ENCODE measurements around the gene PRCP.
"Not testable (repeated sequence)": the region's sequence is repeated elsewhere in the genome, so short reads cannot be mapped to it uniquely, and the experiment has no call there.

PRCP gene

DNA sequence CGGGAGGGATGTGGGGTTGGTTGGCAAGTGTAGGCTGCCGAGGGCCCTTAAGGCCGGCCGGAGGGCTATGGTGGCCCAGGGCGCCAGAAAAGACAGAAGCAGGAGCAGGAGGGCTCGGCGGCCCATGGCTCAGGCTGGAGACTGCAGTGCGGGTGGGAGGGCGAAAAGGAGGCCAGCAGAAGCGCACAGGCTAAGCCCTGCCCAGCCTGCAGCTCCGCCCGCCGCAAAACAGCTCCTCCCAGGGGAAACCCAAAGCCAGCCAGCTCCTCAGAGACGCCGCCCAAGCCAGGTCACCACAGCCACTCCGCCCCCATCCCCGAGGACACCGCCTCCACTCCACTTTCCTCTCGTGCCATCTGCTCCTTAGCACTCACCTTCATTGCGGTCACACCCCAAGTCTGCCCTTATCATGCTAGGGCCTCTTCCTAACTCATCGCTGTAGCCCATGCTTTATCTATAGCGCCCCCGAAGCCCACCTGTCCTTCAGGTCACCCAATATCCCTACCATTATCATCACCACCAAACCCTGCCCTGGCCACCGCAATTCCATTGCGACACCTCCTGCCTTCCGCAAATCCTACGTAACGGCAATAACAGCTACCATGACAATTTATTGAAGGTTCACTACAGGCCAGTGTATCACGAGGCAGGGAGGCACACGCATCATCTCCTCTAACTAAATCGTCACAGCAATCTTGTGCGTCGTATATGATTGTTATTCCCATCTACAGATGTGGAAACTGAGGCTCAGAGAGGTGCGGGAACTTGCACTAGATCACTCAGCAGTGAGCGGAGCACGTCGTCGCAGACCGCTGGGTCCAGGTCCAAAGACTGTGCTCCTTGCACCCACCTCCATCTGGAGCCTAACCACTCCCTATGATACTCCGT lies at the start of gene PRCP:
Gene PRCP (minus strand): TSS at position 154 of the 888 bp plus-strand sequence. CDS start 28 bp downstream, at position 126.
- peak; percentile 84 for DNase-seq (ENCODE audit: low read depth)

DNA sequence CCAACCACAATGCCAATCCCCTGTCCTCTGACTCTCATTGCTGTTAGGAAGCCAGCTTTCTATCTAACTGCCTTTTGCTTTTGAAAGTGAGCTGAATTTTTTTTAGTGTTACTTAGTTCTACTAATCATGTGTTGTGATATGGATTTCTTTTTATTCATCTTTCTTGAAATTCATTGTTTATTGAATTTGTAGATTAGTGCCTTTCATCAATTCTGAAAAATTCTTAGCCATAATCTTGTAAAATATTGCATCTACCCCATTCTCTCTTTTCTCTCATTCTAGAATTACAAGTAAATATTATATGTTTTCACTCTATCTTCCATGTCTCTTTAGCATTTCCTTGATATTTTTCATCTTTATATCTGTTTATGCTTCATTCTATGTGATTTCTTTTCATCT lies 49.1 kb upstream of the PRCP start:
- no peak for DNase-seq (ENCODE audit: low read depth)

DNA sequence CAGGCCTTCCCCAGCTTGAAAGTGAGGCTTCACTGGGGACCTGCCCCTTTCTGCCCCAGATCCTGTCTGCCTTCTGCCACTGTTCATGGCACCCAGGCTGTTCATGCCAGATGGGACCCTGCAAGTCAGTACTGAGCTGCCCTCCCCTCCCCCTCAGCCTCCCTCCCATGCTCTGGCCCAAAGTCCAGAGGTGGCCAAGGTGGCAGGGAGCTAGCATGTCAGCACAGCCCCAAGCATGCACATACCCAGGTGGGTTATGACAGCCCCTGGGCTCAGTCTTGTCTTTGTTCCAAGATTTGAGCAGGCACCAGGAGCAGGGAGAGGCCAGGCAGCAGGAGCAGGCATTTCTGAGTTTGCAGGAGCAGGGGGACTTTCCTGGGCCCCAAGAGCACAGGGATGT lies 45.5 kb upstream of the PRCP start:
- DNase-seq (ENCODE audit: low read depth), result no peak

DNA sequence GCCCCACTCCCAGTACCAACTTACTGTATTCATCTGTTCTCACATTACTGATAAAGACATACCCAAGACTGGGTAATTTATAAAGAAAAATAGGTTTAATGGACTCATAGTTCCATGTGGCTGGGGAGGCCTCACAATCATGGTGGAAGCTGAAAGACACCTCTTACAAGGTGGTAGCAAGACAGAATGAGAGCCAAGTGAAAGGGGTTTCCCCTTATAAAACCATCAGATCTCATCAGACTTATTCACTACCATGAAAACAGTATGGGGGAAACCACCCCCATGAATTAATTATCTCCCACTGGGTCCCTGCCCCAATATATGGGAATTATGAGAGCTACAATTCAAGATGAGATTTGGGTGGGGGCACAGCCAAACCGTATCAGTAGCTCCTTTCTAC lies 44.8 kb upstream of the PRCP start:
- DNase-seq (ENCODE audit: low read depth), result not testable (repeated sequence)

DNA sequence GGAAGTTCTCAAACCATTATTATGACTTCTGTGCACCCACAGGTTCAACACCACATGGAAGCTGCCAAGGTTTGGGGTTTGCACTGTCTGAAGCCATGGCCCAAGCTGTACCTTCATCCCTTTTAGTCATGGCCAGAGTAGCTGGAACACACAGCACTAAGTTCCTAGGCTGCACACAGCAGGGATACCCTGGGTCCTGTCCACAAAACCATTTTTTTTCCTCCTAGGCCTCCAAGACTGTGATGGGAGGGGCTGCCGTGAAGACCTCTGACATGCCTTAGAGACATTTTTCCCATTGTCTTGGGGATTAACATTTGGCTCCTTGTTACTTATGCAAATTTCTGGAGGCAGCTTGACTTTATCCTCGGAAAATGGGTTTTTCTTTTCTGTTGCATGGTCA lies 44.0 kb upstream of the PRCP start:
- DNase-seq (ENCODE audit: low read depth), result no peak

DNA sequence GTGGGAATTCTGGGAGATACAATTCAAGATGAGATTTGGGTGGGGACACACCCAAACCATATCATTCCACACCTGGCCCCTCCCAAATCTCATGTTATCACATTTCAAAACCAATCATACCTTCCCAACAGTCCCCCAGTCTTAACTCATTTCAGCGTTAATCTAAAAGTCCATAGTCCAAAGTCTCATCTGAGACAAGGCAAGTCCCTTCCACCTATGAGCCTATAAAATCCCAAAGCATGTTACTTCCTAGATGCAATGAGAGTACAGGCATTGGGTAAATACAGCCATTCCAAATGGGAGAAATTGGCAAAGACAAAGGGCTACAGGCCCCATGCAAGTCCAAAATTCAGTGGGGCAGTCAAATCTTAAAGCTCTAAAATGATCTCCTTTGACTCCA lies 43.2 kb upstream of the PRCP start:
- DNase-seq (ENCODE audit: low read depth), result not testable (repeated sequence)

DNA sequence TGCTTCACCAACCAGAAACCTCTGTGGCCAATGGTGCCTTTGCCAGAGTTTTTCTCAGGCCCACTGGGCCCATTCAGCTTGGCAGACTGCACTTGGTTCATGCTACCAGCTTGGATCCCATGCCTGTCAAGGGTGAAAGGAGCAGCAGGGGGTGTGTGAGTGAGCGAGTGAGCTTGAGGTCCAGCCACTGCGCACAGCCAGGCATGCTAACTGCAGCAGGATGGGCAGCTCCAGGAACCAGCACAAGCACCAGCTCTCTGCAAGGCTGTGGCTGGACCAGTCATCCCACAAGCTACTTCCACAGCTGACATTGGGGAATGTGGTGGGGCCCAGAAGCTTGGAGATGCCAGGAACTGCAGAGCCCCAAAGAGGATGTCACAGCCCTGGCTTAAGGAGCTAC lies 42.1 kb upstream of the PRCP start:
- no peak for DNase-seq (ENCODE audit: low read depth)

DNA sequence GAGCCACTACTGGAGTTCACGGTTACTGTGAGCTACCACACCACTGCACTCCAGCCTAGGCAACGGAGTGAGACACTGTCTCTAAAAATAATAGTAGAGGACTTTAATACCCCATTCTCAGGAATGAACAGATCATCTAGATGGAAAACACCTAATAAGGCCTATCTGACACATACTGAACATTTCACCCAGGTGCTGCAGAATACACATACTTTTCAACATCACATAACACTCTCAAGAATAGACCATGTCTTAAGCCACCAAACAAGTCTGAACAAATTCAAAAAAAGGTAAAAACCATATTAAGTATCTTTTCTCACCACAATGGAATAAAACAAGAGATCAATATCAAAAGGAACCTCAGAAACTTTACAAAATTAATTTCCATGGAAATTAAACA lies 39.2 kb upstream of the PRCP start:
- DNase-seq (ENCODE audit: low read depth), result no peak

DNA sequence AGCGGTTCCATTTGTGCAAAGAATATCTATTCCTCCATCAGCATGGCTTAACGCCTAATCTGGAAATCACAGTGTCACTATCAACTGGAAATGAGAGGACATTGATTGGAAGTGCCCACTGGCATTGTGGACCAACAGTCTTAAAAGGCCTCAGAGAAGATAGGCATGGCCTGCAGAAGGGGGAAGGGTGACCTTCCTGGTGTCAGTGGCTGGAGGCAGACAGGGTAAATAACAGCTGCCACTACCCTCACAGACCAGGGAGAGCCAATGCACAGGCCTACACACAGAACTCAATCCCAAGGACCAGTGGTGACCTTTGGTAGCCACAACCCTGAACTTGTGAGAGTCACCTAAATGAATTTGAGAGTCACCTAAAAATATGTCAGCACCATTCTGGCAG lies 37.3 kb upstream of the PRCP start:
- no peak for DNase-seq (ENCODE audit: low read depth)

DNA sequence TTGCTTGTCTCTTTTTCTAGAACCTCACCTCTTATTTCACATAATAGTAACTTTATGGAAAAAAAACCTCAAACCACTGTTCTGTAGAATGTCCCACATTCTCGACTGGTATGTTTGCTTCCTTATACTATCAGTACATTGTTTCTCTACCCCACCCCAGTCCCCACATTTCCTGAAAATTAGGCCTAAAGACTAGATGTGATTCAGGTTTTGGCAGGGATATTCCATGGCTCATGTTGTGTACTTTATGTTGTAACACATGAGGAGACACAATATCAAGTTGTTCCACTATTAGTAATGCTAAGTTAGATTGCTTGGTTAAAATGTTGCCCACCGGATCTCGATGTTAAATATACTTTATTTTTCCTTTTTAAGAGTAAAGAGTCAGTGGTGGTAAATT lies 36.0 kb upstream of the PRCP start:
- no peak for DNase-seq (ENCODE audit: low read depth)

DNA sequence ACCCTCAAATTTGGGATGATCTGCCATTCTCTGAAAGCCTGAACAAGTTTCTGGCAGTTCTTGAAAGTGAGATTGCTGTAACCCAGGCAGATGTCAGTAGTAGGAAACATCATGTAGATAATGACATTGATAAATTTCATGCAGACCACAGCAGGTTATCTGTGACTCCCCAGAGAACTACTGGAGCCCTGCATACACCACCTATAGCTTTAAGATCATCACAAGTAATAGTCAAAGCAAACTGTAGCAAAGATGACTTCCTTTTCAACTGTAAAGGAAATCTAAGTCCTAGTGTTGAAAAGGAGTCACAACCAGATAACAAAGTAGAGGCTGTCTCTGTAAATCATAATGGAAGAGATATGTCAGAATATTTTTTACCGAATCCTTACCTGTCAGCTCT lies 32.3 kb upstream of the PRCP start:
- no peak for DNase-seq (ENCODE audit: low read depth)

DNA sequence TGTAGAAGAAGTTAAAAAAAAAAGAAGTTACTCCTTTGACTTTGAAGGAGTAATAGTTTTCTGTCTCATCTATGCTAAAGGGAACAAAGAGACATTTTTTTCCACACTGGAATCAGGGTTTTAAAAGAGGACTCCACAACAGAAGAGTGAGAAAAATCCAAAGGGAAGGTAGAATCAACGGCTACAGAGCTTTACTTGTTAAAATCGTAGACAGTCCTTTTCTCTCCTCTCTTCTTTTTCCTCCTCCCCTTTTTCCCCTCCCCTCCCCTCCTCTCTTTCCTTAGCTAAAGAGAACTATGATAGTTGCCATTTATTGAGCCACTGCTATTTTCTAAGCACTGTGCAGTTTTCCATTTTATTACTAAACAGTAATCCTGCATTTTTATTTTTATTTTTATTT lies 30.5 kb upstream of the PRCP start:
- no peak for DNase-seq (ENCODE audit: low read depth)

DNA sequence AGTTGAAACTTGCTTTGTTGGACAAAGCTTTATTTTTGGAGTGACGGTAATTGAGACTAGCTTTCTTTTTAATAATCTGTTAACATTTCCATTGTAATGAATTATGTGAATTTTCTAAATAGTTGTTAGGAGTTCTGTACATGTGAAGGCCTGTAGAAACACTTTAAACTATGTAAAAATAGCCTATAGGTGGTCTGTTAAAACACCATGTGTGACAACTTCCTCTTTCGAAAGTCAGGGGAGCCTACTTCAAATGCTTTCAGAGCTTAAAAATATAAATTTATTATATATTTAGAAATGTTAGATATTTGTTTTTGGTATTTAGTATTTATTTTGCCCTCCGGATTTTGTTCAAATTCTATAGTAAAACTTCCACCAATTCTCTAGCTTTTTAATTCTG lies 30.0 kb upstream of the PRCP start:
- no peak for DNase-seq (ENCODE audit: low read depth)

DNA sequence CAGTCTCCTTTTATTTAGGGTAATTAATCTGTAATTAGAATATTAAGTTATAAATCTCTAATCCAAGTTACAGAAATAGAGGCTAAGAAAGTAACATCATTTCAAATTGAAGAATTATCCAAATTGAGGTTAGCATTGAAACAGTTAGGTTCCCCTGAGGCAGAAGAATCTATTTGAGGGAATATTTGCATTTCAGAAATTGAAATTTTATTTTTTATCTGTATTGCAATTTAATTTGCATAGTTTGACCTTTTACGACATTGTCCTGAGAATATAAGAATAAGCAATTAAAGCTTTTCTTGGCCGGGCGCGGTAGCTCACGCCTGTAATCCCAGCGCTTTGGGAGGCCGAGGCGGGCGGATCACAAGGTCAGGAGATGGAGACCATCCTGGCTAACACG lies 28.9 kb upstream of the PRCP start:
- no peak for DNase-seq (ENCODE audit: low read depth)

DNA sequence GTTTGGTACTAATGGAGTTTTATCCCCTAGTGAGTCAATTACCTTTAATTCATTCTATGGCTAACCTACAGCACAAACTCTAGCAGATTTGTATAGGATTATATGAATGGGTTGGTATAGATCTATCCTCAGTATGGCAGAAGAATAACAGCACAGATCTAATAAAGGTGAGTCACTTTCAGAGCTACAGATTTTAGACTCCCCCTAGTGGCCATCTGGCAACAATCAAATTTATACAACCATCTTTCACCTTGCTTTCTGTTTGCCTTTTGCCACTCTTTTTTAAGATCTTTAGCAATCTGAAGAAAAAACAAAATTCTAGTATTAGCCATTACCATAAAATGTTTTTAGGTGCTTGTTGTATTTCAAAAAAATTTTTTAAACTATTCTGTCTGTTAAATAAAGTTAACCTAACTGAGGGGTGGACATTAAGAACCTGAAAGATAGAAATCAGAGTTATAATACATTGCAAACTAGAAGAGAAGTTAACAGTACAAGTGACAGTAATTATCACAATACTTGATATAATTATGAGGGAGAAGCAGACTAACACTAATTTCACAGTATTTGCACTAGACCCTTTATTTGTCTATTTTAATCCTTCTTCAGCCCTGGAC lies 27.1 kb upstream of the PRCP start:
- no peak for DNase-seq (ENCODE audit: low read depth)

DNA sequence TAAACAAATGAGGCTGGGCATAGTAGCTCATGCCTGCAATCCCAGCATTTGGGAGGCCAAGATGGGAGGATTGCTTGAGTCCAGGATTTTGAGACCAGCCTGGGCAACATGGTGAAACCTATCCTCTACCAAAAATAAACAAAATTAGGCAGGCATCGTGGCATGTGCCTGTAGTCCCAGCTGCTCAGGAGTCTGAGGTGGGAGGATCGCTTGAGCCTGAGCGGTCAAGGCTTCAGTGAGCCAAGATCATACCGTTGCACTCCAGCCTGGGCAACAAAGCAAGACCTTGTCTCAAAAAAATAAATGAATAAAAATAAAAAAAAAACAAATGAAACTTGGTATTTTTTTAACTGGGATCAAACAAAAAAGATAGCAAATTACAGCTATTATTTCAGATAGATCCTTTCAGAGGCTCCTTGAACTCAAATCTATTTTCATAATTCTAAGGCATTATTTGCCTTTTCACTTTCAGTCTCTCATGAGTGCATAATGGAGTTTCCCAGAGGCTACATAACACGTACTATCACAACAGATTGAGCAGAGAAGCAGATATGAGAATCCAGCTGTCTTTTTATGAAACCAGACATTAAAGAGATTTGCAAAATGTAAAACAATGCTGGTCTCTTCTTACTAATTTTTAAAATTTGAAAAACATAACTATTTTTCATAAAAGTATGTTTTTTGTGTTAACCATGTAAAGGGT lies 24.4 kb upstream of the PRCP start:
- no peak for DNase-seq (ENCODE audit: low read depth)

DNA sequence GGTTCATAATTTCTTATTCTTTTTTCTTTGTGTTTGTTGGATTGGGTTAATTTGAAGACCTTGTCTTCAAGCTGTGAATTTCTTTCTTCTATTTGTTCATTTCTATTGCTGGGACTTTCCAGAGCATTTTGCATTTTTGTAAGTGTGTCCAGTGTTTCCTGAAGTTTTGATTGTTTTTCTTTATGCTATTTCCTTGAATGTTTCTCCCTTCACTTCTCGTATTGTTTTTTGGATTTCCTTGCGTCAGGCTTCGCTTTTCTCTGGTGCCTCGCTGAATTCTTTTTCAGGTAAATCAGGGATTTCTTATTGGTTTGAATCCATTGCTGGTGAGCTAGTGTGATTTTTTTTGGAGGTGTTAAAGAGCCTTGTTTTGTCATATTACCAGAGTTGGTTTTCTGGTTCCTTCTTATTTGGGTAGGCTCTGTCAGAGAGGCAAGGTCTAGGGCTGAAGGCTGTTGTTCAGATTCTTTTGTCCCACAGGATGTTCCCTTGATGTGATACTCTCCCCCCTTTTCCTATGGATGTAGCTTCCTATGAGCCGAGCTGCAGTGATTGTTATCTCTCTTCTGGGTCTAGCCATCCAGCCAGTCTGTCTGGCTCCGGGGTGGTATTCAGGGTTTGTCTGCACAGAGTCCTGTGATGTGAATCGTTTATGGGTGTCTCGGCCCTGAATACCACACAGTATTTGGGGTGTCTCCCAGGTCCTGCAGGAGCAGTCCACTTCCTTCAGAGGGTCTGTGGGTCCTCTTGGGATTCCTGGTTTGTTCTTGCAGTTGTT lies 22.4 kb upstream of the PRCP start:
- not testable (repeated sequence) for DNase-seq (ENCODE audit: low read depth)

DNA sequence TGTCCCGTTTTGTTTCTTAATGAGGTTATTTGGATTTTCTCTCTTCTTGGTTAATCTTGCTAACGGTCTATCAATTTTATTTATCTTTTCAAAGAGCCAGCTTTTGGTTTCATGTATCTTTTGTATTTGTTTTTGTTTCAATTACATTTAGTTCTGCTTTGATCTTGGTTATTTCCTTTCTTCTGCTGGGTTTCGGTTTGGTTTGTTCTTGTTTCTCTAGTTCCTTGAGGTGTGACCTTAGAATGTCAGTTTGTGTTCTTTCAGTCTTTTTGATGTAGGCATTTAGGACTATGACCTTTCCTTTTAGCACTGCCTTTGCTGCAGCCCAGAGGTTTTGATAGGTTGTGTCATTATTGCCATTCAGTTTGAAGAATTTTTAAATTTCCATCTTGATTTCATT lies 20.0 kb upstream of the PRCP start:
- not testable (repeated sequence) for DNase-seq (ENCODE audit: low read depth)

DNA sequence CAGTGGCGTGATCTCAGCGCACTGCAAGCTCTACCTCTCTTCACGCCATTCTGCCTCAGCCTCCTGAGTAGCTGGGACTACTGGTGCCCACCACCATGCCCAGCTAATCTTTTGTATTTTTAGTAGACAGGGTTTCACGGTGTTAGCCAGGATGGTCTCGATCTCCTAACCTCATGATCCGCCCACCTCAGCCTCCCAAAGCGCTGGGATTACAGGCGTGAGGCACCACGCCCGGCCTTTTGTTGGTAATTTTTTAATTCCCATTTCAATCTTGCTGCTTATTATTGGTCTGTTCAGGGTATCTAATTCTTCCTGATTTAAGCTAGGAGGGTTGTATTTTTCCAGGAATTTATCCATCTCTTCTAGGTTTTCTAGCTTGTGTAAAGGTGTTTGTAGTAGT lies 19.6 kb upstream of the PRCP start:
- not testable (repeated sequence) for DNase-seq (ENCODE audit: low read depth)

DNA sequence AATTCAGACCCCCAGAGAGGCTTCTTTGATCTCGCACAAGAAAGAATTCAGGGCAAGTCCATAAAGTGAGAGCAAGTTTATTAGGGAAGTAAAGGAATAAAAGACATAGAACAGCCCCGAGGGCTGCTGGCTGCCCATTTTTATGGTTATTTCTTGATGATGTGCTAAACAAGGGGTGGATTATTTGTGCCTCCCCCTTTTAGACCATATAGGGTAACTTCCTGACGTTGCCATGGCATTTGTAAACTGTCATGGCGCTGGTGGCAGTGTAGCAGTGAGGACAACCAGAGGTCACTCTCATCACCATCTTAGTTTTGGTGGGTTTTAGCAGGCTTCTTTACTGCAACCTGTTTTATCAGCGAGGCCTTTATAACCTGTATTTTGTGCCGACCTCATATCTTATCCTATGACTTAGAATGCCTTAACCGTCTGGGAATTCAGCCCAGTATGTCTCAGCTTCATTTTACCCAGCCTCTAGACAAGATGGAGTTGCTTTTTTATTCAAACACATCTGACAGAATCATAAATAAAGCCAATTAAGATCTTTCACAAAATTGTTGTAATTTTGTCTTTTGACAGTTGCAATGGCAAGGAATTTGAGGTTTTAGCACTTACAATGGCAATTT lies 8.9 kb upstream of the PRCP start:
- DNase-seq (ENCODE audit: low read depth), result no peak

DNA sequence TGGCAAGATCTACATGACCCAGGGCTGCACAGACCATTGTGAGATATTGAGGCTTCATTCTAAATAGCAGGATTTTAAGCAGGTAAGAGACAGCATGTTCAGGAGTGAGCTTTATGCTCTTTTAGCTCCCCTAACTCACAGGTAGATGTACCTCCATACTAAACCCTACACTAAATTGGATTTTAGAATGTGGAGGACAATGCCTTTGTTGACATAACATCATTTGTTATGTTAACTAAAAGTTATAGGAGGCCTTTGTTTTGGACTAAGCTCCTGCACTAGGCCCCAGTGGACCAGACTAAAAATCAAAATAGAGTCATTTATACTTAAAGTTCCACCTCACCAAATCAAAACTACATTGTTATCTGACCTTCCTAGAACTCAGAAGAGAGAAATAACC lies 8.1 kb upstream of the PRCP start:
- DNase-seq (ENCODE audit: low read depth), result no peak

DNA sequence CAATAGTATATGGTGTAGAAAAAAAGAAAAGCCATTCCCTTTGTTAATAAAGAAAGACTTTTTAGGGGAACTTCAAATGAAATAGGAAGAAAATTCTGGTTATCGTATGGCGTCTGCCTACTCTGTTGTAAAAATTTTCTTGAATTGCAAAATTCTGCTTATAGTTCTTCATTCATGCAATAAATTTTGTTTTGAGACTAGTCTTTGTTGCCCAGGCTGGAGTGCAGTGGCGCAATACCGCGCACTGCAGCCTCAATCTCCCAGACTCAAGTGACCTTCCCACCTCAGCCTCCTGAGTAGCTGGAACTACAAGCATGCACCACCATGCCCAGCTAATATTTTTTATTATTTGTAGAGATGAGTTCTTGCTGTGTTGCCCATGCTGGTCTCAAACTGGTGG lies 7.1 kb upstream of the PRCP start:
- DNase-seq (ENCODE audit: low read depth), result no peak

Data from stimulated activated CD8-positive, alpha-beta memory T cell treated with anti-CD3 and anti-CD28 coated beads, Interleukin-12 subunit alpha, Interleukin-12 subunit beta, amount 100 ng/mL, for 4 hours (primary cell).